ENCODE measurements around the gene LCNL1. TPM values are rescaled to one million over a fixed set of nuclear protein-coding genes. Genes with fewer than 3 reads are reported as not detected.

The LCNL1 gene
- total RNA-seq (0.04 and 0.13 TPM in 2 replicates), polyA plus RNA-seq (0.47 and 2.2 TPM in 2 replicates)

DNA sequence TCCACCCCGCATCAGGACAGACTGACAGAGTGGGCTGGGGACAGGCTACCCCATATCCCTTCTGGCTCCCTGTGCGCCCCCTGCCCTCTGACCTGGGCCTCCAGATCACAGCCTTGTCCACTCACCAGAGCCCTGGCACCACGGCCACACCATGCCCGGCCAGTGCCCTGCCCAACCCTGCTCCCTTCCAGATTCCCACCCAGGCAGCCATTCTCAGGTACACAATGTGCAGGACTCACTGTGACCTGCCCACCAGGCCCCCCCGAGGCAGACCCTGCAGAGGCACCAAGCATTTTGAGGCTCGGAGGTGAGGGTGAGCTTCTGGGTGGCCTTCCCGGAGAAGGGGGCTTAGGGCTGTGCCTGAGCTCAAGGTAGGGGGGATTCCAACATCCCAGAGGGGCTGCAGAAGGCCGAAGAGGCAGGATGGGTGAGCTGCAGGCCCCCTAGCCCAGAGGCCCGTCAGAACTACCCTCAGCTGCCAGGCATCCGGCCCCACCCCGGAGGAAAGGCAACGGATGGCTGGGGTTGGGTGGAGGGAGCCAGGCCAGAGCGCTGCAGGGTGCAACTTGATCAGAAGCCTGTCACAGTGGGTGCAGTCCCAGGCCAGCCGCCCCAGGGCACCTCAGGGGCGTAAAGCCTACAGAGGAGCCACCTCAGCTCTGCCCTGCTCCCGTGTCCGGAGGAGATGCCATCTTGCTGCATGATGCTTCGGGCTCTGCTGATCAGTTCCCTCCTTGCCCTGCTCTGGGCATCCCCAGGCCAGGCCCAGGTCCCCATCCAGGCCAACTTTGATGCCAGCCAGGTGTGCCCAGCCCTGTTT lies at the start of gene LCNL1:
TSS of gene LCNL1 (plus strand) at position 762 of the 820 bp plus-strand sequence. CDS start 594 bp downstream, outside the sequence.
- Histone ChIP-seq H3K4me2 (no peak within 1 kb of the TSS), H2AFZ (no peak within 1 kb of the TSS), H3K4me1 (ENCODE audit: insufficient read depth) (peaks cover 3% of the 10 kb centered on the region), H3K27ac (no peak within 1 kb of the TSS), H3K4me3 (no peak within 1 kb of the TSS), H3K79me2 (no peaks in the 10 kb centered on the region), H3K36me3 (replicated peaks; ENCODE audit: insufficient read depth, low read depth) (no peaks in the 10 kb centered on the region), H3K9me2 (replicated peaks; ENCODE audit: insufficient read depth) (no peaks in the 10 kb centered on the region), H3K27me3 (peaks cover 15% of the 10 kb centered on the region), H3K9me3 (ENCODE audit: low read depth) (no peaks in the 10 kb centered on the region), H4K20me1 (ENCODE audit: insufficient read depth, poor library complexity, severe bottlenecking) (no peaks in the 10 kb centered on the region)
- WGBS (ENCODE audit: low lambda C conversion rate, missing lambda C conversion rate): 89% methylated on average over 18 of the region's 18 CpGs
- TF ChIP-seq EZH2 (IDR thresholded peaks at IDR 0.05; ENCODE audit: borderline replicate concordance) (no peak), EZH2phosphoT487 (IDR thresholded peaks at IDR 0.05; ENCODE audit: low read depth, severe bottlenecking, unreplicated experiment) (no peak), CTCF (IDR thresholded peaks at IDR 0.05; ENCODE audit: poor library complexity) (no peak)
- DNase-seq (ENCODE audit: low spot score): no peak

GRCh38 chr9:136934277-136934676 lies 48.5 kb upstream of the LCNL1 start:
- WGBS (ENCODE audit: low lambda C conversion rate, missing lambda C conversion rate): 86% methylated on average over 3 of the region's 3 CpGs
- DNase-seq (ENCODE audit: low spot score): no peak
- no peaks in the 10 kb centered on the region for H3K4me1 ChIP-seq (ENCODE audit: insufficient read depth)
- TF ChIP-seq EZH2 (IDR thresholded peaks at IDR 0.05; ENCODE audit: borderline replicate concordance) (no peak), CTCF (IDR thresholded peaks at IDR 0.05; ENCODE audit: poor library complexity) (no peak), EZH2phosphoT487 (IDR thresholded peaks at IDR 0.05; ENCODE audit: low read depth, severe bottlenecking, unreplicated experiment) (no peak)
- H3K27me3 ChIP-seq: no peaks in the 10 kb centered on the region
- H3K27ac ChIP-seq: no peak overlapping the region
- H3K79me2 ChIP-seq: no peaks in the 10 kb centered on the region
- H3K9me2 ChIP-seq (replicated peaks; ENCODE audit: insufficient read depth): no peaks in the 10 kb centered on the region
- H3K4me2 ChIP-seq: no peak overlapping the region
- no peaks in the 10 kb centered on the region for H3K36me3 ChIP-seq (replicated peaks; ENCODE audit: insufficient read depth, low read depth)
- no peak overlapping the region for H2AFZ ChIP-seq
- no peak overlapping the region for H3K4me3 ChIP-seq
- no peaks in the 10 kb centered on the region for H3K9me3 ChIP-seq (ENCODE audit: low read depth)
- H4K20me1 ChIP-seq (ENCODE audit: insufficient read depth, poor library complexity, severe bottlenecking): no peaks in the 10 kb centered on the region

DNA sequence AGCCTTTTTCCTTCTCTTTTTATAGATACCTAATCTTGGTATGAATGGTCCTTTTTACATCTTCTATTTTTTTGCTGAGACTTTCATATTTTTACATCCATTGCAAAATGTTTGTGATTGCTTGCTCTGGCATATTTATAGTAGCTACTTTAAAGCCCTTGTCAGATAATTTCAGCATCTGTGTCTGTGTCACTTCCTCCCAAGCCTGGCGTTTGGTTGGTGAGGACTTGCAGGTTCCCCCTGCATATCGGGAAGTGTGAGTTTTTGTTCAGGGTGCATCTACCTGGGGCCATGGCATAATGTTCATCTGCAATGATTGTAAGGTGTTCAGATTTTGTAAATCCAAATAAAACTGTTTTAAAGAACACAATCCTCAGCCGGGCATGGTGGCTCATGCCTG lies 47.1 kb upstream of the LCNL1 start:
- no peaks in the 10 kb centered on the region for H3K9me3 ChIP-seq (ENCODE audit: low read depth)
- H3K27me3 ChIP-seq: no peaks in the 10 kb centered on the region
- no peaks in the 10 kb centered on the region for H4K20me1 ChIP-seq (ENCODE audit: insufficient read depth, poor library complexity, severe bottlenecking)
- no peaks in the 10 kb centered on the region for H3K36me3 ChIP-seq (replicated peaks; ENCODE audit: insufficient read depth, low read depth)
- H3K4me2 ChIP-seq: no peak overlapping the region
- 92% methylated on average over 3 of the region's 3 CpGs for WGBS (ENCODE audit: low lambda C conversion rate, missing lambda C conversion rate)
- no peak overlapping the region for H3K27ac ChIP-seq
- H2AFZ ChIP-seq: no peak overlapping the region
- H3K79me2 ChIP-seq: no peaks in the 10 kb centered on the region
- no peaks in the 10 kb centered on the region for H3K4me1 ChIP-seq (ENCODE audit: insufficient read depth)
- no peak for DNase-seq (ENCODE audit: low spot score)
- TF ChIP-seq EZH2phosphoT487 (IDR thresholded peaks at IDR 0.05; ENCODE audit: low read depth, severe bottlenecking, unreplicated experiment): no peak
- no peak for TF ChIP-seq EZH2 (IDR thresholded peaks at IDR 0.05; ENCODE audit: borderline replicate concordance)
- TF ChIP-seq CTCF (IDR thresholded peaks at IDR 0.05; ENCODE audit: poor library complexity): no peak
- H3K9me2 ChIP-seq (replicated peaks; ENCODE audit: insufficient read depth): no peaks in the 10 kb centered on the region
- H3K4me3 ChIP-seq: no peak overlapping the region

All from hepatocyte (in vitro differentiated cells).